ENCODE data around the gene KIRREL3.

KIRREL3 gene

DNA sequence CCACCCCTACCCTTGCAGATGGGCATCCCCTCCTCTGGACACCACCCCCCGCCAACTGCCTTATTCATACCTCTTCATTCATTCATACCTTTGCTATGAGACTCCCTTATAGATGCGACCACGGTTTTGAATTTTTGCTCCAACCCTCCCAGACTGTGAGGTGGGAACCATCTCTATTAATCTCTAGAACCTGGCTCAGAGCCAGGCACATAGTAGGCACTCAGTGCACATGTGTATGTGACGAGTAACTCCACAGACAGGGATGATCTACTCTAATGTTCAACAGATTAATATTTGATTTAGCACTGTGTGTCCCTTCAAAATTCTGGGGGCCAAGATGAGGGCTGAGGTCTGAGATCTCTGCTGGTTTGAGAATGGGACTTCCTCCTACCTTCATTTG lies 424.7 kb downstream of the KIRREL3 start:
- DNase-seq (ENCODE audit: low read depth) = no peak

- DNase-seq (ENCODE audit: low read depth) = no peak
Measured at GRCh38 chr11:126573325-126573978, 427.1 kb downstream of the KIRREL3 start.

GRCh38 chr11:126570489-126570888 lies 430.1 kb downstream of the KIRREL3 start:
- no peak for DNase-seq (ENCODE audit: low read depth)

DNA sequence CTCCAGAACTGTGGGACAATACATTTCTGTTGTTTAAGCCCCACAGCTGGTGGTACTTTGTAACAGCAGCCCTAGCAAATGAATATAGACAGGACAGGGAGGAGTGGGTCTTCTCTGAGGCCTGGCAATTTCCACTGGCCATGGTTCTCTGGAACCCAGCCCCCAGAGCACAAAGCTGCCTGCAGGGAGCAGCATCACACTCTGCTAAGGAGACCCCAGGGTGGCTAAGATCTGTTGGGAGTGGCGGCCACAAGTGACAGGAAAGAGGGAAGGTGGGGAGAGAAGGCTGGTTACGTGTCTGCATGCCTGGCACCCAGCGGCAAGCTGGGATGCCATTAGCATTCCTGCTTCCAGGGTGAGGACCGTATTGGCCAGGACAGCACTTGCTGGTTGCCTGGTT lies 433.2 kb downstream of the KIRREL3 start:
- DNase-seq (ENCODE audit: low read depth) = no peak

DNA sequence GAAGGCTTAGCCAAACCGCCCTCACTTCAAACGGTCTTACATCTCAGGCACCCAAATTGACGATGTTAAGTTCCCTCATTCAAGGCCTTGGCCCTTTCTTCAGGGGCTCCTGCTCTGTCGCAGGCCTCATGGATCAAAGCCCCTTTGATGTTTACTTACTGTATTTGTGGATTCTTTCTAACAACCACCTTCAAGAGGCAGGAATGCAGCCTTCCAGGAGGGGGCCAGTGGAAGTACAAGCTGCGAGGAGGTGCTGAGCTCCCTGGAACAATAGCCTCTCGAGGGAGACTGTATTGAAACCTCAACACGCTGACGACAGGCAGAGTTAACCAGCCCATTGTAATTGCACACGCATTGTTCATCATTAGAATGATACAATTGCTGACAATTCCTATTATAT lies 436.0 kb downstream of the KIRREL3 start:
- DNase-seq (ENCODE audit: low read depth) = no peak

- peak; percentile 77 for DNase-seq (ENCODE audit: low read depth)
Measured at GRCh38 chr11:126561327-126561893, 439.2 kb downstream of the KIRREL3 start.

GRCh38 chr11:126560221-126560620 lies 440.3 kb downstream of the KIRREL3 start:
- DNase-seq (ENCODE audit: low read depth) = no peak

- no peak for DNase-seq (ENCODE audit: low read depth)
Measured at GRCh38 chr11:126548581-126549550, 451.7 kb downstream of the KIRREL3 start.

GRCh38 chr11:126547691-126548090 lies 452.9 kb downstream of the KIRREL3 start:
- DNase-seq (ENCODE audit: low read depth) = peak; percentile 28

DNA sequence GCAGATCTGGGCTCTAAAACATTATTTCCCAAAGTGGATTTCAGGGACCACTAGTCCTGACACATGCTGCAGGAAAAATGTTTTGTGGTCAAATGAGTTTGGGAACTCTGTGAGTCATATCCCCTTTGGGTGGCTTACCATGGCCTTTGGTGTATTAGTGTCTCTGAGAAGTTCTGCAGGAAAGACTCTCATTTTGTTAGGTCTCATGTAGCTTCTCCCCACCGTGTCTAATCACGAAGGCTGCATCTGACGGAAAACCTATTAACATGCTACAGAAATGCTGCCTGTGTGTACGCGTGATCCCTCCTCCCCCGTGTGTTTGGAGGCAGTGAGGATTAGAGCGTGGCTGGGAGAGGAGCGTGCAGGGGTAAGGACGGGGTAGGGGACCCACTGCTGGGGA lies 453.4 kb downstream of the KIRREL3 start:
- peak; percentile 98 for DNase-seq (ENCODE audit: low read depth)

GRCh38 chr11:126546694-126547093 lies 453.9 kb downstream of the KIRREL3 start:
- no peak for DNase-seq (ENCODE audit: low read depth)

DNA sequence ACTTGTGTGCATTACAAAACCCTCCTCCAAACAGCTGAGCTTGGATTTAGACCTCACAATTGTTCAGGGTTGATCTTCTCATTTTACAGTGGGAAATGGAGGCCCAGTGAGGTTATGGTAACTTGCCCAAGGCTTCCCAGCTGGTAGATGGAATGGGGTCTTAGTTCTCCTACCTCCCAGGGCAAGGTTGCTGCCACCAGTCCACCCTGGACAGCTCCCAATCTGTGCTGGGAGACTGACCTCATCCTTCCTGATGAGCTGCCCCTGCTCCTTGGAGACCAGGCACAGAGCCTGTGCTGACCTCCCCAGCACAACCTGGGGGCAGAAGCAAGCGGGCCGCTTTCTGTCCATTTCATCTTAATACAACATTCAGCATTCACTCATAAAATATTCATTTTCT lies 454.4 kb downstream of the KIRREL3 start:
- DNase-seq (ENCODE audit: low read depth) = peak; percentile 46

DNA sequence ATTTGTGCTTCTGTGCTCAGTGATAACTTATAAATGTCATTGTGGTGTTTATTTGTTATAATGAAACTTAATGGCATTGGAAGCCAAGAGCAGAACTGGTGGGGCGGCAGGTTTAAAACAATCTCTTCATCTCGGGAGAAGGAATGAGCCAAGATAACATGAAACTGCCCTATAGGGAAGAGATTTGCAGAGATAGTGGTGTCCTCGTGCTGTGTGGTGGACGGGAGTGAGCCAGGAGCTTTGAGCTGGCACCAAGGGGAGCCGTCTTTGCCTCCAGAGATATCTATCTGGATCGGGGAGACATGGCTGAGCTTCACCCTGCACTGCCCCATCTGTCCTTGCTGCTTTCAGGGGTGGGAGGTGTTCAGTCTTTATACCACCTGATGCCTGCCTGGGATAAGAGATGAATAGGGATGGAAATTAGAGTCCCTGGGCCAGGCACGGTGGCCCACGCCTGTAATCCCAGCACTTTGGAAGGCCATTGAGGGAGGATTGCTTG lies 455.5 kb downstream of the KIRREL3 start:
- no peak for DNase-seq (ENCODE audit: low read depth)

DNA sequence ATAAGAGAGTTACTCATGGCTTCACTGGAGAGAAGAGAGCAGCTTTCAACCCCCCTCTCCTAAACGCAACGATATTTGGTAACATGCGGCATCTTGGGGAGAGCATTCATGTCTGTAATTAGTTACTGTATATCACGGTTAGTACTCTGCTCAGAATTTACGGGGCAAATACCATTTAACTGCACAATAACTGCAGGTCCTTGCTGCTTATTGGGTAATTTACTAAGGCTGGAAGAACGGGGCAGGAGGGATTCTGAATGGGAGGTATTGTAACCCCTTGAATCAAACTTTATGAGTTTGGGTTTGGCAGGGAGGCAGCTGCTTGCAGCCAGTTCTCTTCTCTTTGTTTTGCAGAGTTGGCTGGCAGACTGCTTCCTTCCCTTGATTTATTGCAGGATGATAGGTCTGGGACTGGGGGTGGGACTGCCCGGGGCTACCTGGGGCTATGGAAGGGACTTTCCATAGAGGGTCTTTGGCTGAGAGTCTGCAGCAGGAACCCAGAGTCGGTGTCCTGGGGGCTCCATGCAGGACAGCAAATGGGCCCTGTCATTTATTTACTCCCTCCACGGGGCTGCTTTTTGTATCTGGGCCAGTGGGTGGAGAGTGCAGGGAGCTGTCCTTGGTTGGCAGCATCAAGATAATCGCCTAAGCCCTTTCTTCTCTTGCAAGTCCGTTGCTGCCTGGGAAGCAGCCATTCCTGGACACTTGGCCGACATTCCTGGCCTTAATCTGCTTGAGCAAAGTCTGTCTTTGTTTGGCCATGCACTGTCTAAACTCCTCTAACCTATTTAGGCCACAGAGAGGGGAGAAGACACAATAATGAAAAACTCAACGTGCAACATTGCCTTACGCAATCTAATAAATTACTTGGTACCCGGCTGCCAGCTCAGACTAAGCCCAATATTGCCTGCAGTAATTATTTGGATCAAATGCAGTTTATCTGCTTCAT lies 456.2 kb downstream of the KIRREL3 start:
- DNase-seq (ENCODE audit: low read depth) = peak; percentile 70

GRCh38 chr11:126543691-126544090 lies 456.9 kb downstream of the KIRREL3 start:
- DNase-seq (ENCODE audit: low read depth) = peak; percentile 11

DNA sequence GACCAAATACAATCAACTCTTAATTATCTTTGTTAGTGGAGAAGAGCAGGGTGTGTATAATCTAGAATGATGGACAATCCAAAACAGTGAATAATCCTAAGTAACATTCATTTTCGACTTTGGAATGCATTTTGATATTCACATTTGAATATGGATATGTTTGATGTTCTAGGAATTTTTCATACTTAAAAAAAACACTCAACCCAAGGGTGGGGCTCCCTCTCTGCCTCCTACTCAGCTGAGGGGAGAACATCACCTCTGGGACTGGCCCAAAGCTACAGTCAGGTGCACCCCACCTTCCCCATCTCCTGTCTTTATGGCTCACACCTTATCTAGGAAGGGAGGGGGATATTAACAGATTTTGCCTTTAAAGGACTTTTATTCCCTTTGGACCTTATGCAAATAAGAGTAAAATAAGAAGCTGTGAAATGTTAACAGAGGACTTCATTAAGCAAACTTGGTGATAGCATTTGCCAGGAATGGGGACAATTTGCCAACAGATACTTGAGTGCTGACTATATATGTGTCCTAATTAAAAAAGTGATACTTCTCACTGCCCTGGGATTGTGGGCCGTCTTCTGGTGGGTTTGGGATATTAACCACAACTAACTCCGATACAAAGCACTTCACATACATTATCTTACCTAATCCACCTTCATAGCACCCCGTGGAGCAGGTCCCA lies 458.1 kb downstream of the KIRREL3 start:
- DNase-seq (ENCODE audit: low read depth) = peak; percentile 67

DNA sequence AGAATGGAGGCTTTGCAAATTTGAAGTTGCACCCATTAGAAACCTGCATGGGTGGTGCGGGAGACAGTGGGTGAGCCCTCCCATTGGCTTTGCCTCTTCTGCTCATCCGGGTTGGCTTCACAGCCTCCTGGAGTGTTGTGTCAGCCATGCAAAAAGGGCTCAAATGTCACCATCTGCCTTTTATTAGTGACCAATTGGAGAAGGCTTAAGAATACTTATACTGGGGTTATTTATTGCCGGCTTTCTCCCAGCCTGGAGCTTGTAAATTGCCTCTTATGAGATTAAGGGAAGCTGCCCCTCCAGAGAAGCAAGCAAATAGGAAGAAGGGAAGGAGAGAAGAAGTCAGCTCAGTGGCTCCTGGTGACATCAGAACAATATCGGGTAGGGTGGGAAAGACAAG lies 462.5 kb downstream of the KIRREL3 start:
- peak; percentile 50 for DNase-seq (ENCODE audit: low read depth)

DNA sequence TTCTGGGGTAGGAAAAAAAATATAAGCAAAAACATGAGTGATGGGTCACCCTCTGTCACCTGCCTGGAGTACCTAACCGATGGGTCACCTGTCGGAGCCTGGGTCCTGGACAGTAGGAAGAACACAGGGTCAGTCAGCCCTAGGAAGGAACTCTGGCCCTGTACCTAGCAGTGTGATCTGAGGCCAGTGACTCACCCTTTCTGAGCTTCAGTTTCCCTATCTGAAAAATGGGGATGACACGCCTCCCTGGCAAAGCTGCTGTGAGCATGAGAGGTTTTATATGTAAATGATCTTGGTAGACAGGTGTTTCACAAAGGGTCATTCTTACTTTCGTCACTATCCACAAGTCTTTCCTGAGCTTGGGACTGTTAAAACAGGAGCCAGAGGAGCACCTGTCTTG lies 463.1 kb downstream of the KIRREL3 start:
- no peak for DNase-seq (ENCODE audit: low read depth)

DNA sequence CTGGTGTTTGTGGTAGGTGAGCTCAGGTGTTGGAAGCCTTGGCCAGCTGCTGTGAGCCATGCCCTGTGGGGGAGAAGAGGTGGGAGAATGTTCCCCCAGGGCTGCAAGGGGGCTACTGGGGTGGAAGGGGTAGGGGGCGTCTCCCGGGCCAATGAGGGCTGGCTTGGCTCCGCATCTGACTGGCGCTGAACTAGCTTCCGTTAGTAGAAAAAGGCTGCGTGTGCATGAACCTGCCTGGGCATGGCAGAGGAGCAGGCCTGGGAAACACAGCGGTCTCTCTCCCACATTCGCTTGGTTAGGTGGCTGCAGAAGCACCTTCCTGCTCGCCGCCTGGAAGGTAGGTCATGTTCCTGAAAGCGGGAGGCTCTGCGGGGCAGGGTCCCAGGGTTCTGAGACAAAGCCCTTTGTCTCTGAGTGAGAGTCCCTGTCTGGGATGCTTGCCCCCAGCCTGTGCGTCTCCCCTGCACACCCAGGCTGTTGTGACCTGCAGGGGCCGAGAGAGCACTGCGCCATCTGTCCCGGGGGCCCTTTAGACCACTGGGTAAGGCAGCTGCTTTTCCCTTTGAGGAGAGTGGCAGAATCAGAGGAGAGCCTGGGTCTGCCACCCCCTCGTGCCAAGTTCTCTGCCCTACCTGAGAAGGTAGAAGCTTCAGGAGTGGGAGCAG lies 466.3 kb downstream of the KIRREL3 start:
- no peak for DNase-seq (ENCODE audit: low read depth)

DNA sequence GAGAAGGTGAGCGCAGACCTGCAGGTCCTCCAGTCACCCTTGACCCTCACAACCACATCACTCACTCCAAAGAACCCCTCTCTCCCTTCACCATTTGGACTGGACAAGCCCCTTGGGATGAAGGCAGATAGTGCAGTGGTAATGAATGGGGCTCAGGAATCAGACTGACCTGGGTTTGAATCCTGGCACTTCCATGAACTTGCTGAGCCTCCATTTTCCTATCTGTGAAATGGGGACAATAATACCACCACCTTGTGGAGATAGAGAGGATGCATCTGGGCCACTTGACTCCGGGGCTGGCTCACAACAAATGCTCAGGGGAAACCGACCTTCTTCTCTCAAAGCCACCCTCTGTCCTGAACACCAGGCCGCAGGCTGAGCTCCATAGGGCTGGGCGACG lies 467.0 kb downstream of the KIRREL3 start:
- no peak for DNase-seq (ENCODE audit: low read depth)
